ENCODE measurements around the gene ZNF692. TPM values are rescaled to one million over a fixed set of nuclear protein-coding genes. Genes with fewer than 3 reads are reported as not detected.
A peak's percentile ranks its signal among the peaks of the same experiment; 100 is the strongest.
"Not testable (repeated sequence)": the region's sequence is repeated elsewhere in the genome, so short reads cannot be mapped to it uniquely, and the experiment has no call there.

Gene ZNF692
- polyA plus RNA-seq (ENCODE audit: insufficient read length in 3 of 3) = 10 to 100 TPM; 31.5 to 35.2 (median 32.3) TPM

- peak in 2 of 3 donors; percentile 77 to 92 for DNase-seq (ENCODE audit: low read depth in 3 of 3, low spot score in 2 of 3)
Observed at GRCh38 chr1:248858891-248859889, at the start of gene ZNF692. Gene ZNF692 (minus strand): TSS chr1:248859085. CDS start chr1:248858309, 776 bp downstream.

GRCh38 chr1:248906753-248907661, 48.1 kb upstream of the ZNF692 start:
- peak in 1 of 3 donors; percentile 73 for DNase-seq (ENCODE audit: low read depth in 3 of 3, low spot score in 2 of 3)

- DNase-seq (ENCODE audit: low read depth in 3 of 3, low spot score in 2 of 3) = peak; percentile 83 to 88 (median 84)
Observed at GRCh38 chr1:248906009-248906752, 47.3 kb upstream of the ZNF692 start, which contains the start of gene PGBD2. Gene PGBD2 (plus strand): TSS chr1:248906235. CDS start chr1:248913863, 7,628 bp downstream.

- no peak for DNase-seq (ENCODE audit: low read depth in 3 of 3, low spot score in 2 of 3)
Observed at GRCh38 chr1:248905662-248906008, 46.8 kb upstream of the ZNF692 start.

- no peak for DNase-seq (ENCODE audit: low read depth in 3 of 3, low spot score in 2 of 3)
Observed at GRCh38 chr1:248904437-248905216, 45.7 kb upstream of the ZNF692 start.

- no peak for DNase-seq (ENCODE audit: low read depth in 3 of 3, low spot score in 2 of 3)
Observed at GRCh38 chr1:248901578-248901977, 42.7 kb upstream of the ZNF692 start.

GRCh38 chr1:248900637-248901036, 41.8 kb upstream of the ZNF692 start:
- DNase-seq (ENCODE audit: low read depth in 3 of 3, low spot score in 2 of 3) = no peak

- no peak for DNase-seq (ENCODE audit: low read depth in 3 of 3, low spot score in 2 of 3)
Observed at GRCh38 chr1:248897412-248898337, 38.8 kb upstream of the ZNF692 start.

- no peak for DNase-seq (ENCODE audit: low read depth in 3 of 3, low spot score in 2 of 3)
Observed at GRCh38 chr1:248894837-248895236, 36.0 kb upstream of the ZNF692 start.

GRCh38 chr1:248892590-248892989, 33.7 kb upstream of the ZNF692 start:
- DNase-seq (ENCODE audit: low read depth in 3 of 3, low spot score in 2 of 3) = no peak

- no peak for DNase-seq (ENCODE audit: low read depth in 3 of 3, low spot score in 2 of 3)
Observed at GRCh38 chr1:248891758-248892157, 32.9 kb upstream of the ZNF692 start.

GRCh38 chr1:248890549-248891498, 31.9 kb upstream of the ZNF692 start:
- no peak for DNase-seq (ENCODE audit: low read depth in 3 of 3, low spot score in 2 of 3)

- DNase-seq (ENCODE audit: low read depth in 3 of 3, low spot score in 2 of 3) = not testable (repeated sequence)
Observed at GRCh38 chr1:248889914-248890243, 31.0 kb upstream of the ZNF692 start.

GRCh38 chr1:248886237-248886895, 27.5 kb upstream of the ZNF692 start:
- no peak for DNase-seq (ENCODE audit: low read depth in 3 of 3, low spot score in 2 of 3)

GRCh38 chr1:248885646-248886045, 26.8 kb upstream of the ZNF692 start:
- no peak for DNase-seq (ENCODE audit: low read depth in 3 of 3, low spot score in 2 of 3)

- DNase-seq (ENCODE audit: low read depth in 3 of 3, low spot score in 2 of 3) = no peak
Observed at GRCh38 chr1:248884632-248885295, 25.9 kb upstream of the ZNF692 start.

Data from right renal cortex interstitium (tissue), 3 donors.